ENCODE results near the gene TAMALIN.

Gene TAMALIN

GRCh38 chr12:52006726-52007157 is at the start of gene TAMALIN:
TSS of gene TAMALIN (plus strand) at chr12:52006946. CDS start at chr12:52007020, 74 bp downstream.
- no peak within 1 kb of the TSS for H3K27ac ChIP-seq

GRCh38 chr12:51958542-51958941 is 48.2 kb upstream of the TAMALIN start:
- TF ChIP-seq ZFX (IDR thresholded peaks at IDR 0.05; ENCODE audit: borderline replicate concordance) (no peak), CTCF (IDR thresholded peaks at IDR 0.05) (no peak)
- H3K27ac ChIP-seq = no peak overlapping the region

More at GRCh38 chr12:52006726-52007157, at the start of gene TAMALIN:
- TF ChIP-seq ZFX (IDR thresholded peaks at IDR 0.05; ENCODE audit: borderline replicate concordance) (no peak), CTCF (IDR thresholded peaks at IDR 0.05) (no peak)

GRCh38 chr12:51959211-51959610 is 47.5 kb upstream of the TAMALIN start:
- TF ChIP-seq CTCF (IDR thresholded peaks at IDR 0.05) (no peak), ZFX (IDR thresholded peaks at IDR 0.05; ENCODE audit: borderline replicate concordance) (no peak)

GRCh38 chr12:51959921-51960320 is 46.8 kb upstream of the TAMALIN start:
- no peak overlapping the region for H3K27ac ChIP-seq
- TF ChIP-seq ZFX (IDR thresholded peaks at IDR 0.05; ENCODE audit: borderline replicate concordance) = no peak
- TF ChIP-seq CTCF (IDR thresholded peaks at IDR 0.05) = no peak

More at GRCh38 chr12:51959211-51959610, 47.5 kb upstream of the TAMALIN start:
- H3K27ac ChIP-seq = no peak overlapping the region

GRCh38 chr12:51960488-51960887 is 46.3 kb upstream of the TAMALIN start:
- TF ChIP-seq ZFX (IDR thresholded peaks at IDR 0.05; ENCODE audit: borderline replicate concordance) = no peak
- no peak for TF ChIP-seq CTCF (IDR thresholded peaks at IDR 0.05)
- peak overlapping the region; percentile 48; the same call in 1 of the 2 replicates for H3K27ac ChIP-seq

GRCh38 chr12:51960890-51961289 is 45.9 kb upstream of the TAMALIN start:
- peak overlapping the region; percentile 48; the same call in 1 of the 2 replicates for H3K27ac ChIP-seq
- TF ChIP-seq CTCF (IDR thresholded peaks at IDR 0.05) (no peak), ZFX (IDR thresholded peaks at IDR 0.05; ENCODE audit: borderline replicate concordance) (no peak)

- no peak for TF ChIP-seq ZFX (IDR thresholded peaks at IDR 0.05; ENCODE audit: borderline replicate concordance)
- no peak for TF ChIP-seq CTCF (IDR thresholded peaks at IDR 0.05)
- peak overlapping the region; percentile 48 for H3K27ac ChIP-seq
Observed at GRCh38 chr12:51961834-51962233, 44.9 kb upstream of the TAMALIN start.

Measured in 22Rv1 (cell line).